Measurements from ENCODE around the gene SUGCT.

GRCh38 chr7:40749877-40750276 lies 615.1 kb downstream of the SUGCT start:
- no peak for TF ChIP-seq CTCF (IDR thresholded peaks at IDR 0.05)
- TF ChIP-seq POLR2A (IDR thresholded peaks at IDR 0.05), result no peak
